ENCODE results near the gene PTPN3.

DNA sequence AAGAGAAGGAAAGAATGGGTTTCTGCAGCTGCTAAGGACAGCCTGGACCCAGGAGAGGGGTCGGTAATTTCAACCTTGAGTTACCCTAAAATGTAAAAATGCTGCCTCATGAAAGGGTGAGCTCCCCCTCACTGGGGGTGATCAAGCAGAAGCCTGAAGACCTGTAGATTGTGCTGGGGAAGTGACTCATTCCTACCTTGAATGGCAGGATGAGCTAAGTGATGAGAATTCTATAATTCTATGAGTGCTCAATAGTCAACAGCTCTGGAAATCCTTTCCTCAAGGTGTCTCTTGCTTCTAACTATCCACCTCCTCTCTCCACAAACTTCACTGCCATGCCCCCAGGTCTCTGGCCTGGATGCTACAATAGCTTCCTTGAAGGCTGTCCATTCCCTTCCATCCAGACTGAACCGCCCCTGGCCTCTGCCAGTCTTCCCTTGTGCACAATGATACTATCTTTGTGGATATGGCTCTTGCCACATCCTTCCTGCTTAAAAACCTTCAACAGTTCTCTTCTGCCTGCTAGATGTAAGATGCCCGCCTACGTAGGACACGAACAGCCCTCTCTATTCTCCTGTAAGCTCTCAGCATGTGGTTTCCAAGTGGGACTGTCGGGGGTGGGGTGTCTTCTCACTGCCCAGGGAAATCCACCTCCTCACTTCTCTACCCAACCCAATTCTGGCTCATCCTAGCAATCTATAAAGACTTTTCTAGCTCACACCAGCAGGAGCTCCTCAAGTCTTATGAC, 50.6 kb downstream of the PTPN3 start:
- TF ChIP-seq, protein P1, sequence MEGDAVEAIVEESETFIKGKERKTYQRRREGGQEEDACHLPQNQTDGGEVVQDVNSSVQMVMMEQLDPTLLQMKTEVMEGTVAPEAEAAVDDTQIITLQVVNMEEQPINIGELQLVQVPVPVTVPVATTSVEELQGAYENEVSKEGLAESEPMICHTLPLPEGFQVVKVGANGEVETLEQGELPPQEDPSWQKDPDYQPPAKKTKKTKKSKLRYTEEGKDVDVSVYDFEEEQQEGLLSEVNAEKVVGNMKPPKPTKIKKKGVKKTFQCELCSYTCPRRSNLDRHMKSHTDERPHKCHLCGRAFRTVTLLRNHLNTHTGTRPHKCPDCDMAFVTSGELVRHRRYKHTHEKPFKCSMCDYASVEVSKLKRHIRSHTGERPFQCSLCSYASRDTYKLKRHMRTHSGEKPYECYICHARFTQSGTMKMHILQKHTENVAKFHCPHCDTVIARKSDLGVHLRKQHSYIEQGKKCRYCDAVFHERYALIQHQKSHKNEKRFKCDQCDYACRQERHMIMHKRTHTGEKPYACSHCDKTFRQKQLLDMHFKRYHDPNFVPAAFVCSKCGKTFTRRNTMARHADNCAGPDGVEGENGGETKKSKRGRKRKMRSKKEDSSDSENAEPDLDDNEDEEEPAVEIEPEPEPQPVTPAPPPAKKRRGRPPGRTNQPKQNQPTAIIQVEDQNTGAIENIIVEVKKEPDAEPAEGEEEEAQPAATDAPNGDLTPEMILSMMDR (conservative IDR thresholded peaks at IDR 0.05; ENCODE audit: low read length) = no peak
- TF ChIP-seq EZH2phosphoT487 (IDR thresholded peaks at IDR 0.05; ENCODE audit: borderline replicate concordance, low read depth, low read length) = no peak
